ENCODE data around the gene RYR2. TPM values are rescaled to one million over a fixed set of nuclear protein-coding genes. Genes with fewer than 3 reads are reported as not detected.

The RYR2 gene
- polyA plus RNA-seq, 2 of the 4 experiments (the other 2 are of a cell fraction) = 0.06 TPM; not detected in 1

DNA sequence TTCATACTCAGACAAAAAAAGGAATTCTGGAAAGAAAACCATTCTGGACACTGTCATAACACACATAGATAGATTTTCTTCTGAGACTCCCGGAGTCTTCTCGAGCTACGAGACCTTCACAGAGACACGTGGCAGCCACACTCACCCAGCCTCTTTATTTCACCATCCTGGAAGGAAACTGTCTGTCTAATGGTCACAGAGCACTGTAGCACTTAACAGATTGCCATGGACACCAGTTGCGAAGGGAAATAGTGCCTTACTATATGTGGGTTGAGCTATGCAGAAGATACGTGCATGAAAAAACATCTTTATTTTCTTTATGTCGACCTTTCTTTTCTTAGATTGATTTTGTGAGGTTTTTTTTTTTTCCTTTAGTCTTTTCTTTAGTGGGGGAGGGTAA is 790.9 kb downstream of the RYR2 start:
- Histone ChIP-seq H3K9me3 (no peaks in the 10 kb centered on the region), H3K4me1 (no peaks in the 10 kb centered on the region), H3K4me3 (no peak overlapping the region), H3K27ac (no peak overlapping the region), H3K4me2 (no peak overlapping the region)
- ChIA-PET CTCF (no interaction called here), POLR2A (no interaction called here)
- 48% methylated on average over 7 of the region's 7 CpGs for WGBS (ENCODE audit: missing lambda C conversion rate)
- FAIRE-seq (no peak), ATAC-seq (no peak), DNase-seq (ENCODE audit: low read depth in 1 of 2, low spot score in 1 of 2) (no peak)
- TF ChIP-seq RARB (CRISPR knock-in tag; IDR thresholded peaks at IDR 0.05) = no peak
- TF ChIP-seq ESRRA (IDR thresholded peaks at IDR 0.05; ENCODE audit: borderline replicate concordance, low read length) = no peak

- POLR2A ChIA-PET = no interaction called here
Observed at GRCh38 chr1:237834048-237834447, 792.1 kb downstream of the RYR2 start.

DNA sequence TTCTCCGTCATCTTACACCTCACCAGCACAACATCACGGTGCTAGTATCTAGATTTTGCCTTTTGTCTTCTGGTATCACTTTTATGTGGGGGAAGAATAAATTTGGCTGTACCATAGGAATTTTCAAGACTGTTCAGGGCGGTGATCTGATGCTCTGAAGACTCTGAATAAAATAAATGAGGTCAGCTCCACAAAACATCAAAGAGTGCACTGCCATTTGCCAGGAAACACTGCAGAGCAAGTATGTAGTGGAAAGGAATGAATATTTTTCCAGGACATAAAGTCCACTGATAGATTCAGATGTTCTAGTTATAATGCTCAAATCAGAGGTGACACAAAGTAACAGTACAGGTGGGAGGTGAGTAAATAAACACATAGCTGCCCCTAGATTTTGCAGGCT is 792.5 kb downstream of the RYR2 start:
- Histone ChIP-seq H3K4me3 (no peak overlapping the region), H3K4me1 (no peaks in the 10 kb centered on the region), H3K9me3 (no peaks in the 10 kb centered on the region), H3K4me2 (no peak overlapping the region), H3K27ac (no peak overlapping the region)
- DNase-seq (ENCODE audit: low read depth in 1 of 2, low spot score in 1 of 2) = no peak
- POLR2A ChIA-PET = no interaction called here
- CTCF ChIA-PET = interaction anchor here (0.6 to 1.4 kb wide), 3 partner anchors 19 to 27 kb away, joined by 3 read pairs; no protein-coding TSS in a partner anchor
- WGBS (ENCODE audit: missing lambda C conversion rate) = 35% methylated on average over 3 of the region's 3 CpGs
- FAIRE-seq = no peak
- ATAC-seq = no peak
- no peak for TF ChIP-seq RFX5 (IDR thresholded peaks at IDR 0.05)
- no peak for TF ChIP-seq JUNB (IDR thresholded peaks at IDR 0.05)
- TF ChIP-seq CHD4 (IDR thresholded peaks at IDR 0.05; ENCODE audit: borderline replicate concordance) = no peak
- TF ChIP-seq MYC (IDR thresholded peaks at IDR 0.05; ENCODE audit: borderline replicate concordance, low read length) = no peak
- TF ChIP-seq ZNF302 (CRISPR knock-in tag; IDR thresholded peaks at IDR 0.05) = no peak

More at GRCh38 chr1:237834048-237834447, 792.1 kb downstream of the RYR2 start:
- Histone ChIP-seq H3K9me3 (no peaks in the 10 kb centered on the region), H3K4me3 (no peak overlapping the region), H3K27ac (no peak overlapping the region), H3K4me1 (no peaks in the 10 kb centered on the region), H3K4me2 (no peak overlapping the region)
- FAIRE-seq (no peak), ATAC-seq (no peak), DNase-seq (ENCODE audit: low read depth in 1 of 2, low spot score in 1 of 2) (no peak)
- CTCF ChIA-PET = interaction anchor here (0.6 to 1.4 kb wide), 3 partner anchors 19 to 227 kb away, joined by 3 read pairs; no protein-coding TSS in a partner anchor
- WGBS (ENCODE audit: missing lambda C conversion rate) = 28% methylated on average over 3 of the region's 3 CpGs
- TF ChIP-seq, protein P1, sequence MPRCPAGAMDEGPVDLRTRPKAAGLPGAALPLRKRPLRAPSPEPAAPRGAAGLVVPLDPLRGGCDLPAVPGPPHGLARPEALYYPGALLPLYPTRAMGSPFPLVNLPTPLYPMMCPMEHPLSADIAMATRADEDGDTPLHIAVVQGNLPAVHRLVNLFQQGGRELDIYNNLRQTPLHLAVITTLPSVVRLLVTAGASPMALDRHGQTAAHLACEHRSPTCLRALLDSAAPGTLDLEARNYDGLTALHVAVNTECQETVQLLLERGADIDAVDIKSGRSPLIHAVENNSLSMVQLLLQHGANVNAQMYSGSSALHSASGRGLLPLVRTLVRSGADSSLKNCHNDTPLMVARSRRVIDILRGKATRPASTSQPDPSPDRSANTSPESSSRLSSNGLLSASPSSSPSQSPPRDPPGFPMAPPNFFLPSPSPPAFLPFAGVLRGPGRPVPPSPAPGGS (IDR thresholded peaks at IDR 0.05) = no peak
- TF ChIP-seq, protein P2, sequence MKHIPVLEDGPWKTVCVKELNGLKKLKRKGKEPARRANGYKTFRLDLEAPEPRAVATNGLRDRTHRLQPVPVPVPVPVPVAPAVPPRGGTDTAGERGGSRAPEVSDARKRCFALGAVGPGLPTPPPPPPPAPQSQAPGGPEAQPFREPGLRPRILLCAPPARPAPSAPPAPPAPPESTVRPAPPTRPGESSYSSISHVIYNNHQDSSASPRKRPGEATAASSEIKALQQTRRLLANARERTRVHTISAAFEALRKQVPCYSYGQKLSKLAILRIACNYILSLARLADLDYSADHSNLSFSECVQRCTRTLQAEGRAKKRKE (CRISPR knock-in tag; IDR thresholded peaks at IDR 0.05; ENCODE audit: low read depth) = no peak
- no peak for TF ChIP-seq HOXB5 (CRISPR knock-in tag; IDR thresholded peaks at IDR 0.05)
- no peak for TF ChIP-seq GATA3 (IDR thresholded peaks at IDR 0.05; ENCODE audit: borderline replicate concordance)
- TF ChIP-seq ZFP36 (IDR thresholded peaks at IDR 0.05; ENCODE audit: borderline replicate concordance, partially characterized antibody) = no peak
- TF ChIP-seq NR3C1 (IDR thresholded peaks at IDR 0.05) = no peak

DNA sequence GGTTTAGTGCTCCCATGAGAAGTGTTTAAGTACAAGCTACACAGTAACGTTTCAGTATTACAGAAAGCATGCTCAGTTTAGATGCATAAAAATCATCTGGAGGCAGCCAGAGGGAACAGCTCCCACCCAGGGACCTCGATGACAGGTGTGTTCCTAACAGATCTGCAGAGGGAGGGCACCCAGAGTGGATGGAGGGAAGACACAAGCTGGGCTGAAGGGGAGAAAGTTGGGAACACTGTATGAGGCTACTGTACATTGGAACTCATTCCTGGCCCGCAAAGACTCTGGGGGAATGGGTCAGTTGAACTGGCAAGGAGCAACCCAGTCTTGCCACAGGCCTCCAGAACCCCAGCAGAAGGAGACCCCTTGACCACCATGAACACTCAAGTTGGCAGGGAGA is 796.3 kb downstream of the RYR2 start:
- 0% methylated on average over 2 of the region's 3 CpGs for WGBS (ENCODE audit: missing lambda C conversion rate)

More for the DNA sequence above, 796.3 kb downstream of the RYR2 start:
- FAIRE-seq (no peak), ATAC-seq (no peak), DNase-seq (ENCODE audit: low read depth in 1 of 2, low spot score in 1 of 2) (no peak)
- Histone ChIP-seq H3K9me3 (no peaks in the 10 kb centered on the region), H3K4me1 (no peaks in the 10 kb centered on the region), H3K4me2 (no peak overlapping the region), H3K27ac (no peak overlapping the region), H3K4me3 (no peak overlapping the region)
- ChIA-PET CTCF (interaction anchor here (1.2 to 2.1 kb wide), 2 partner anchors 13 to 27 kb away, joined by 5 to 6 read pairs; no protein-coding TSS in a partner anchor), POLR2A (no interaction called here)
- TF ChIP-seq, protein P2 (CRISPR knock-in tag; IDR thresholded peaks at IDR 0.05; ENCODE audit: low read depth) = no peak
- TF ChIP-seq RARB (CRISPR knock-in tag; IDR thresholded peaks at IDR 0.05) = no peak
- TF ChIP-seq ESRRA (IDR thresholded peaks at IDR 0.05; ENCODE audit: borderline replicate concordance, low read length) = no peak
- no peak for TF ChIP-seq EP300 (IDR thresholded peaks at IDR 0.05)

Data from A549 (cell line).